ENCODE results near the gene CLEC10A.

GRCh38 chr17:7048968-7049367, 31.1 kb downstream of the CLEC10A start:
- no peak for TF ChIP-seq EZH2 (IDR thresholded peaks at IDR 0.05; ENCODE audit: insufficient read depth, low read length)
- TF ChIP-seq CTCF (IDR thresholded peaks at IDR 0.05; ENCODE audit: insufficient read depth, low read depth, low read length), result no peak
